Naive thymus-derived CD8-positive, alpha-beta T cell (primary cell): ENCODE results near the gene RGS6. TPM values are rescaled to one million over a fixed set of nuclear protein-coding genes. Genes with fewer than 3 reads are reported as not detected.
A peak's percentile ranks its signal among the peaks of the same experiment; 100 is the strongest.

Experiments
- ATAC-seq, 2 donors: fragments of 150-1000 bp; cut with Tn5 transposase in 1 of 2; sonication (Bioruptor Pico), chemical (Tn5 transposase) in 1 of 2; 1 replicate in 1 of 2; 2 replicates in 1 of 2; pipeline ENCODE4 v1.10.0; 2021; ENCODE audit warnings: mild to moderate bottlenecking in 2 of 2, moderate library complexity in 2 of 2
- POLR2A ChIA-PET: fragments of 350-600 bp; sonication (Branson Sonifier 250); formaldehyde crosslinking; loops from one replicate; lab custom pipeline; 2021; ENCODE audit warnings: antibody characterized with exemption; lab: Charles Lee
- DNase-seq, 10 donors: peaks; one replicate each; pipeline versions ENCODE4 v3.0.0 to v3.0.0-alpha.2; 2020 to 2022
- H3K27ac Mint-ChIP-seq, 10 donors: one replicate each; pipeline ENCODE4 v1.8.0; 2020 to 2022; ENCODE audit warnings: mild to moderate bottlenecking in 10 of 10, mixed read lengths in 10 of 10, moderate library complexity in 4 of 10, inconsistent platforms in 1 of 10
- H3K27me3 Mint-ChIP-seq, 5 donors: one replicate each; pipeline ENCODE4 v1.8.0; 2021 to 2022; ENCODE audit warnings: mixed read lengths in 5 of 5
- H3K36me3 Mint-ChIP-seq, 3 donors: one replicate each; pipeline ENCODE4 v1.8.0; 2020 to 2022; ENCODE audit warnings: mixed read lengths in 3 of 3, mild to moderate bottlenecking in 2 of 3, inconsistent platforms in 1 of 3
- H3K4me1 Mint-ChIP-seq, 4 donors: one replicate each; pipeline ENCODE4 v1.8.0; 2021 to 2022; ENCODE audit warnings: mixed read lengths in 4 of 4
- H3K4me3 Mint-ChIP-seq, 10 donors: one replicate each; pipeline ENCODE4 v1.8.0; 2020 to 2022; ENCODE audit warnings: mild to moderate bottlenecking in 10 of 10, mixed read lengths in 10 of 10, moderate library complexity in 6 of 10, inconsistent platforms in 1 of 10
- H3K9me3 Mint-ChIP-seq, 9 donors: one replicate each; pipeline ENCODE4 v1.8.0; 2020 to 2022; ENCODE audit warnings: mixed read lengths in 9 of 9, mild to moderate bottlenecking in 3 of 9, inconsistent platforms in 1 of 9, moderate library complexity in 1 of 9
- polyA plus RNA-seq, 3 donors: library from polyadenylated mRNA; unstranded; fragments of 300-500 nt; fragmentation: Illumina TruSeq; gene quantifications; one replicate each; pipeline ENCODE4 v1.2.3, GENCODE V29; 2021
- total RNA-seq, 8 experiments: library from RNA in 2 of 8; stranded (reverse) in 2 of 8; gene quantifications; one replicate each; pipeline ENCODE4 v1.2.3 and lab custom pipeline; 2021 to 2026

RGS6 gene
- total and polyA plus RNA-seq, 5 experiments from 2014 or later, result not detected

GRCh38 chr14:72419226-72419775, 487.1 kb downstream of the RGS6 start:
- peaks cover 0 to 11% (median 7%) of the 10 kb centered on the region in 9 donors for H3K9me3 Mint-ChIP-seq
- POLR2A ChIA-PET, result no interaction called here
- ATAC-seq (no peak), DNase-seq (no peak)
- H3K36me3 Mint-ChIP-seq, result peaks cover 0 to 13% (median 10%) of the 10 kb centered on the region in 3 donors
- peaks cover 0 to 6% (median 4%) of the 10 kb centered on the region in 4 donors for H3K4me1 Mint-ChIP-seq
- peaks cover 9 to 26% (median 20%) of the 10 kb centered on the region in 5 donors for H3K27me3 Mint-ChIP-seq
- H3K27ac Mint-ChIP-seq, result no peak overlapping the region
- H3K4me3 Mint-ChIP-seq, result no peak overlapping the region

DNA sequence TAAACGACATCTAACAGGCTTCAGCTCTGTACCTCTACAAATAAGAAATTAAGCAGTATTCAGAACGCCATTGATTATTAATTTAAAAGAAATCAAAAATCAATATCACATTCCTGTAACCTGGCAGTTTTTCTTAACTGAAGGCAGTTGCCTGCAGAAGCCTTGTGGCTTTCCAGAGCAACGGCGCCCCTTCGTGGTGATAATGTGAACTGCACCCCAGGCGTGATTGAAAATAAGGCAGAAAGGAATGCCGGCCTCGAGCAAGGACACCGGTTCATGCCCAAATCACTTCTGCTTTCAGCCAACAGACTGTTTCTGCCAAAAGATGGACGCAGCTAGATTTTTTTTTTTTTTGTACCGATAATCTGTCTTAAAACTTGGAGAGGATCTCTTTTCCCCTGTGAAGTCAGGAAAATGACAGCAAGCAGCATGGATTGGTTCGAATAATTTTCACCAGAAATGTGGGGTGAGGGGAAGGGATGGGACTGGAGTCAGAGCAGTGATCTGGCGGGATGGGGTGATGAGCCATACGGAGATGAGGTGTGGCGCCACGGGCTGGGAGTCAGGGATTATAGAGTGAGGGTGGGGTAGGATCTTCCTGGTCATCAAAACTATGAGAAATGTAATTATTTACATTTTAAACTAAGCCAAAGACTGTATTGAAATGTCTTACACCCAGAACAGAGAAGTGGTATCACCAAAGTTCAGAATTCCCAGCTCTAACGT, 488.7 kb downstream of the RGS6 start:
- Mint-ChIP-seq H3K27me3 (peaks cover 6 to 19% (median 15%) of the 10 kb centered on the region in 5 donors), H3K36me3 (peaks cover 0 to 13% (median 5%) of the 10 kb centered on the region in 3 donors), H3K4me1 (peaks cover 0 to 6% (median 4%) of the 10 kb centered on the region in 4 donors), H3K27ac (peak overlapping the region in 3 of 10 donors; percentile 40 to 68 (median 54)), H3K9me3 (peaks cover 0 to 7% (median 4%) of the 10 kb centered on the region in 9 donors), H3K4me3 (no peak overlapping the region)
- DNase-seq (peak; percentile 25 to 70 (median 46)), ATAC-seq (no peak)
- POLR2A ChIA-PET, result no interaction called here

DNA sequence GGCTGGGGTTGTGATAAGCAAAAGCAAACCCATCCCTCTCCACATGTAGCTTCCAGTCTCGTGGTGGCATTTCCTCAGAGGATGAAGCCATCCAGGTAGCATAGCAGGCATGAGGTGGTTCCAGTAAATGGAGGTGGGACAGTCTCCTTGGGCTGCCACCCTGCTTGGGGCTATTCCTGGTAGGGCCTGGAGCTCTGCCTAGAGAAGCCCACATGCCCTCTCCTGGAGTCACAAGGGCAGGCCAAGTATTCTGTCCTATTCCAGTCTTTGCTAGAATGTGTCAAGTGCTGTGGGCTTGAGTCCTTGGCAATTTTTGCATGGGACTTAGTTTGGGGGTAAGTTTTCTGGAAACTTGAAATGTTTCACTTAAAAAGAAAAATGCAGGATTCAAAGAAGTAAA, 491.7 kb downstream of the RGS6 start:
- Mint-ChIP-seq H3K27ac (no peak overlapping the region), H3K4me3 (no peak overlapping the region), H3K4me1 (peaks cover 0 to 4% (median 4%) of the 10 kb centered on the region in 4 donors), H3K9me3 (peaks cover 7 to 16% (median 12%) of the 10 kb centered on the region in 9 donors), H3K27me3 (peaks cover 6 to 31% (median 17%) of the 10 kb centered on the region in 5 donors), H3K36me3 (peaks cover 0 to 19% (median 12%) of the 10 kb centered on the region in 3 donors)
- POLR2A ChIA-PET, result no interaction called here
- ATAC-seq (no peak), DNase-seq (no peak)

- Mint-ChIP-seq H3K27ac (no peak overlapping the region), H3K27me3 (peaks cover 0 to 12% (median 3%) of the 10 kb centered on the region in 5 donors), H3K4me3 (no peak overlapping the region), H3K4me1 (no peaks in the 10 kb centered on the region), H3K9me3 (peaks cover 7 to 16% (median 10%) of the 10 kb centered on the region in 9 donors), H3K36me3 (peaks cover 0 to 11% (median 8%) of the 10 kb centered on the region in 3 donors)
- POLR2A ChIA-PET, result no interaction called here
- DNase-seq, result no peak
- no peak for ATAC-seq
Measured at GRCh38 chr14:72430457-72430856, 498.2 kb downstream of the RGS6 start.

DNA sequence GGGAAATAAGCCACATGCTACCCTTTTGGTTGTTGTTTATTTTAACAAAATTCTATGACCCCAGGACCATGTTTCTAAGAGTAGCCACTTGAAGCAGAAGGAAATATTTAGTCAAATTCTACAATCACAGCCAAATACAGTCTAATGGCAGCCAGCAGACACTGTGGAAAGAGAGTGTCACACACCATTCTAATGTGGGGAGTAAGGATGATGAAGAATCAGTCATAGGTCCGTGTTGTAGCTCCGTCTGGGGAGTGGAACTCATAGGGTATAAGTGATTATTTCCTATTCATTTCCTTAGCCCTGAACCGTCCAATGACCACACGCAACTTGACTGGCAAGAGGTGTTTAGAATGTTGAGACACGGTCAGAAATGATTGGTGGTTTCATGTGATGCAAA, 500.5 kb downstream of the RGS6 start:
- Mint-ChIP-seq H3K27me3 (peaks cover 0 to 7% (median 3%) of the 10 kb centered on the region in 5 donors), H3K27ac (no peak overlapping the region), H3K36me3 (peaks cover 0 to 5% (median 4%) of the 10 kb centered on the region in 3 donors), H3K4me3 (no peak overlapping the region), H3K4me1 (no peaks in the 10 kb centered on the region), H3K9me3 (peaks cover 3 to 12% (median 8%) of the 10 kb centered on the region in 9 donors)
- DNase-seq, result no peak
- no peak for ATAC-seq
- POLR2A ChIA-PET, result no interaction called here

DNA sequence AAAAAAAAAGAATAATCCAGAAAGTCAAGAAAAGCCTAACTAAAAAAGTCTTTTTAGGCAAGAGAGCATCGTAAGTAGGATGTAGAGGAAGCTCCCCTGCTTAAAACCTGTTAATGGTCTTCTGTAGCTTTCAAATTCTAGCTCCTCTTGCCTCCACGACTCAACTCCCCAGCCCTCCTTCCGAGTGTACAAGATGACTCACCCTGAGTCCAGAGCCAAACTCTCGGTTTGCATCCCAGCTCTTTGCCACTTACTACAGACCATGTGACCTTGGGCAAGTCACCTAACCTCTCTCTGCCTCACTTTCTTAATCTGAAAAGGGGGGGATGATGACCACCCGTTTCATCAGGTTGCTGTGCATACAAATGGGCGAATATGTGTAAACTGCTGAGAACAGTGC, 501.3 kb downstream of the RGS6 start:
- Mint-ChIP-seq H3K4me1 (peaks cover 0 to 2% (median under 1%) of the 10 kb centered on the region in 4 donors), H3K36me3 (no peaks in the 10 kb centered on the region), H3K9me3 (peaks cover 0 to 5% (median under 1%) of the 10 kb centered on the region in 9 donors), H3K27ac (no peak overlapping the region), H3K27me3 (peaks cover 0 to 3% (median 1%) of the 10 kb centered on the region in 5 donors), H3K4me3 (no peak overlapping the region)
- no peak for ATAC-seq
- POLR2A ChIA-PET, result no interaction called here
- DNase-seq, result no peak

GRCh38 chr14:72434856-72435255, 502.6 kb downstream of the RGS6 start:
- Mint-ChIP-seq H3K4me3 (no peak overlapping the region), H3K9me3 (peaks cover 0 to 4% (median 0%) of the 10 kb centered on the region in 9 donors)

DNA sequence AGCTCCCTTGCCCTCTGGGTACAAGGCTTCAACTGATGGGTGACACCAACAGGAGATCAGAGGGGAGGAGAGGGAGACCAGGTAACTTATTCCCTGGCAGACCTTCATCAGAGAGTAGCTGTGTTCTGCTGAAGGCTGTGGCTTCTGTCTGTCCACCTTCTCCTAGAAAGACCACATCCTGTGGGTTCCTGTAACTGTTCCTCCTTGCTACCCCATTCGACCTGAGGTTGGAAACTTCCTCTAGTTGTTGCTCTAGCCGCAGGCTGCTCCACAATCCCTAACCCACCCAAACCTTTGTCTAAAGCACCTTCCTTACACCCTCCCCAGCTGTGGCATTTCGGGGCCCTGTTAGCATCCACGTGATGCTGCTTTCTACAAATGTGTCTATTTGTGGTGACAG, 507.5 kb downstream of the RGS6 start:
- Mint-ChIP-seq H3K4me1 (peaks cover 28 to 57% (median 47%) of the 10 kb centered on the region in 4 donors), H3K36me3 (no peaks in the 10 kb centered on the region), H3K4me3 (peak overlapping the region in 6 of 10 donors; percentile 32 to 58 (median 42)), H3K9me3 (no peaks in the 10 kb centered on the region), H3K27ac (peak overlapping the region in 5 of 10 donors; percentile 10 to 87 (median 28)), H3K27me3 (peaks cover 0 to 2% (median 0%) of the 10 kb centered on the region in 5 donors)
- peak in 1 of 2 donors; percentile 29 for ATAC-seq
- DNase-seq, result no peak
- POLR2A ChIA-PET, result no interaction called here

More at GRCh38 chr14:72434856-72435255, 502.6 kb downstream of the RGS6 start:
- H3K4me1 Mint-ChIP-seq, result peaks cover 10 to 15% (median 13%) of the 10 kb centered on the region in 4 donors
- POLR2A ChIA-PET, result no interaction called here
- H3K36me3 Mint-ChIP-seq, result no peaks in the 10 kb centered on the region
- H3K27ac Mint-ChIP-seq, result peak overlapping the region in 1 of 10 donors; percentile 48
- ATAC-seq (no peak), DNase-seq (no peak)
- peaks cover 0 to 3% (median 2%) of the 10 kb centered on the region in 5 donors for H3K27me3 Mint-ChIP-seq

DNA sequence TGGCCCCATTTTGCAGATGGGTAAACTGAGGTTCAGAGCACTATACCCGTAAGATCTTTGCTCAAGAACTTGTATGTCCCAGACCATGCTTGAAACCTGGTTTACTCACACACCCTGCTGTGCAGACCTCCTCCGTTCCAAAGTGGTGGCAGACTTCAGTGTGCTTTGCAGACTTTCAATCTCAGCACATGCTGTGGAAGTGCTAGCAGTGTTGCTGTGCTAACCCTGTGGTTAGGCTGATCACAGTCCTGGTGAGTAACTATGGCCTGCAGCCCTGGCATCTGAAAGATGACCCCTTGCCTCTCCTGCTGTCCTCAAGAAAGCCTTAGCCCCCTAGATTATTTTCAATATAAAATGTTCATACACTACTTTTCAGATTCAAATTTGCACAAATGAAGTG, 511.0 kb downstream of the RGS6 start:
- no peaks in the 10 kb centered on the region for H3K36me3 Mint-ChIP-seq
- H3K4me1 Mint-ChIP-seq, result peaks cover 29 to 61% (median 48%) of the 10 kb centered on the region in 4 donors
- H3K27ac Mint-ChIP-seq, result peak overlapping the region in 2 of 10 donors; percentile 15 to 81

GRCh38 chr14:72443991-72444441, 511.8 kb downstream of the RGS6 start:
- Mint-ChIP-seq H3K4me1 (peaks cover 22 to 54% (median 46%) of the 10 kb centered on the region in 4 donors), H3K36me3 (no peaks in the 10 kb centered on the region), H3K9me3 (no peaks in the 10 kb centered on the region), H3K27me3 (no peaks in the 10 kb centered on the region), H3K27ac (peak overlapping the region in 5 of 10 donors; percentile 16 to 81 (median 20)), H3K4me3 (peak overlapping the region; percentile 32 to 81 (median 71))
- ATAC-seq, result peak; percentile 41 to 87
- POLR2A ChIA-PET, result no interaction called here
- peak in 5 of 10 donors; percentile 1 to 58 (median 31) for DNase-seq

More for the DNA sequence above, 511.0 kb downstream of the RGS6 start:
- Mint-ChIP-seq H3K27me3 (peaks cover 0 to 2% (median 0%) of the 10 kb centered on the region in 5 donors), H3K9me3 (no peaks in the 10 kb centered on the region), H3K4me3 (peak overlapping the region in 4 of 10 donors; percentile 24 to 79 (median 46))
- DNase-seq, result no peak
- ATAC-seq, result no peak
- POLR2A ChIA-PET, result no interaction called here

- peak overlapping the region in 2 of 10 donors; percentile 20 to 43 for H3K27ac Mint-ChIP-seq
- H3K9me3 Mint-ChIP-seq, result no peaks in the 10 kb centered on the region
- ATAC-seq, result no peak
- no peaks in the 10 kb centered on the region for H3K36me3 Mint-ChIP-seq
- H3K4me1 Mint-ChIP-seq, result peaks cover 17 to 48% (median 39%) of the 10 kb centered on the region in 4 donors
- POLR2A ChIA-PET, result no interaction called here
- no peaks in the 10 kb centered on the region for H3K27me3 Mint-ChIP-seq
- DNase-seq, result no peak
- H3K4me3 Mint-ChIP-seq, result peak overlapping the region in 5 of 10 donors; percentile 56 to 79 (median 73)
Measured at GRCh38 chr14:72444701-72445100, 512.5 kb downstream of the RGS6 start.

DNA sequence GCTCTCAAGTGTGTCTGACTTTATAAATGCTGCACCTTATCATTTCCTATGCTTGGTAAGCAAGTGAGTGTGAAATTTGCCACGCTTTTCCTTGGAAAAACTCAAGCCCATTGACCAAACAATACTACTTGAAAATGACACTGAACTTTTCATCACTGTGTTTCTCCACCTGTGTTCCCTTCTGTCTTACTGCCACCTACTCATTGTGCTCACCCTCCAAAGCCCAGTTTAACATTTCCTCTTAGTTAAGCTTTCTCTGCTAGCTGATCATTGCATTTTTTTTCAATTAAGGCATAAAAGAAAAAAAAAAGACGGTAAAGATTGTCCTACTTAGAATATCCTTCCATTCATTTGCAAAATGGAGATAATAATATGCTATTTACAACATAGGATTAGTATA, 516.0 kb downstream of the RGS6 start:
- no peak for ATAC-seq
- POLR2A ChIA-PET, result no interaction called here
- H3K27ac Mint-ChIP-seq, result no peak overlapping the region
- no peaks in the 10 kb centered on the region for H3K9me3 Mint-ChIP-seq
- peaks cover 0 to 10% (median 3%) of the 10 kb centered on the region in 5 donors for H3K27me3 Mint-ChIP-seq
- peaks cover 27 to 47% (median 43%) of the 10 kb centered on the region in 4 donors for H3K4me1 Mint-ChIP-seq
- no peak for DNase-seq
- H3K4me3 Mint-ChIP-seq, result no peak overlapping the region
- no peaks in the 10 kb centered on the region for H3K36me3 Mint-ChIP-seq
